PC-3 (cell line): ENCODE data around the gene CBX5.

ENCODE experiments used
- EZH2phosphoT487 ChIP-seq: fragments of 300-600 bp; sonication (generic); IDR thresholded peaks from 2 replicates; pipeline ENCODE4 v1.6.1; 2018; ENCODE audit warnings: mild to moderate bottlenecking, antibody characterized with exemption, low read length, borderline replicate concordance
- TF ChIP-seq, protein P1 (sequence below): fragments of 300-600 bp; sonication (generic); conservative IDR thresholded peaks from 2 replicates; pipeline ENCODE4 v1.5.1; 2017; ENCODE audit warnings: antibody characterized with exemption, low read depth, mild to moderate bottlenecking, low read length

DNA sequence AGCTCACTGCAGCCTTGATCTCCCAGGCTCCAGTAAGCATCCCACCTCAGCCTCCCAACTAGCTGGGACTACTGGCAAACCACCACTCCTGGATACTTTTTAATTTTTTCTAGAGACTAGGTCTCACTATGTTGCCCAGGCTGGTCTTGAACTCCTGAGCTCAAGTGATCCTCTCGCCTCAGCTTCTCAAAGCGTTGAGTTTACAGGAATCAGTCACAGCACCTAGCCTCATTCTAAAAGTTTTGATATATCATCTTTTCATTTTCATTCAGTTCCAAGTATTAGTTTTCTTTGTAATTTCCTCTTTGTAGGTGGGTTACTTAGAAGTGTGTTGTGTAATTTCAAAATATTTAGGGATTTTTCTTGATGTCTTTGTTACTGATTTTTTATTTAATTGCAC lies 9.6 kb downstream of the CBX5 start:
- TF ChIP-seq, protein P1, sequence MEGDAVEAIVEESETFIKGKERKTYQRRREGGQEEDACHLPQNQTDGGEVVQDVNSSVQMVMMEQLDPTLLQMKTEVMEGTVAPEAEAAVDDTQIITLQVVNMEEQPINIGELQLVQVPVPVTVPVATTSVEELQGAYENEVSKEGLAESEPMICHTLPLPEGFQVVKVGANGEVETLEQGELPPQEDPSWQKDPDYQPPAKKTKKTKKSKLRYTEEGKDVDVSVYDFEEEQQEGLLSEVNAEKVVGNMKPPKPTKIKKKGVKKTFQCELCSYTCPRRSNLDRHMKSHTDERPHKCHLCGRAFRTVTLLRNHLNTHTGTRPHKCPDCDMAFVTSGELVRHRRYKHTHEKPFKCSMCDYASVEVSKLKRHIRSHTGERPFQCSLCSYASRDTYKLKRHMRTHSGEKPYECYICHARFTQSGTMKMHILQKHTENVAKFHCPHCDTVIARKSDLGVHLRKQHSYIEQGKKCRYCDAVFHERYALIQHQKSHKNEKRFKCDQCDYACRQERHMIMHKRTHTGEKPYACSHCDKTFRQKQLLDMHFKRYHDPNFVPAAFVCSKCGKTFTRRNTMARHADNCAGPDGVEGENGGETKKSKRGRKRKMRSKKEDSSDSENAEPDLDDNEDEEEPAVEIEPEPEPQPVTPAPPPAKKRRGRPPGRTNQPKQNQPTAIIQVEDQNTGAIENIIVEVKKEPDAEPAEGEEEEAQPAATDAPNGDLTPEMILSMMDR, result no peak
- TF ChIP-seq EZH2phosphoT487, result no peak
